HepG2 (cell line): ENCODE results near the gene CTCF. TPM values are rescaled to one million over a fixed set of nuclear protein-coding genes. Genes with fewer than 3 reads are reported as not detected.

Source experiments
- HCFC1 ChIP-seq: fragments of 150-350 bp; IDR thresholded peaks from 2 replicates; pipeline ENCODE4 v1.6.1; 2014; ENCODE audit warnings: low read depth, low read length
- KLF13 ChIP-seq: sonication (generic); formaldehyde crosslinking; IDR thresholded peaks from 2 replicates; pipeline ENCODE4 v1.4.0; 2020; ENCODE audit warnings: mild to moderate bottlenecking, missing genetic modification reagents
- KLF16 ChIP-seq, 2 experiments: sonication (generic) in 1 of 2; formaldehyde crosslinking in 1 of 2; IDR thresholded peaks; 2 replicates each; pipeline versions ENCODE4 v1.6.1 to v1.8.0; 2016 to 2023; ENCODE audit warnings: missing genetic modification reagents in 2 of 2, missing compliant biosample characterization in 1 of 2
- PBX2 ChIP-seq: IDR thresholded peaks from 2 replicates; pipeline ENCODE4 v1.6.1; 2016; ENCODE audit warnings: control low read depth
- PREB ChIP-seq: sonication (generic); formaldehyde crosslinking; IDR thresholded peaks from 2 replicates; pipeline ENCODE4 v1.4.0; 2020; ENCODE audit warnings: missing genetic modification reagents
- SMAD3 ChIP-seq: sonication (generic); formaldehyde crosslinking; IDR thresholded peaks from 2 replicates; pipeline ENCODE4 v1.4.0; 2020; ENCODE audit warnings: missing genetic modification reagents
- SOX13 ChIP-seq, 3 experiments: fragments of 450-650 bp in 1 of 3; sonication (generic) in 1 of 3; formaldehyde crosslinking in 1 of 3; IDR thresholded peaks in 2 of 3; conservative IDR thresholded peaks in 1 of 3; 2 replicates each; pipeline versions ENCODE4 v1.5.0 to v1.6.1; 2016 to 2020; ENCODE audit warnings: antibody characterized with exemption in 1 of 3, mild to moderate bottlenecking in 1 of 3, missing compliant biosample characterization in 1 of 3, missing genetic modification reagents in 1 of 3, moderate library complexity in 1 of 3
- ZBTB39 ChIP-seq: sonication (generic); formaldehyde crosslinking; IDR thresholded peaks from 2 replicates; pipeline ENCODE4 v1.5.0; 2020; ENCODE audit warnings: missing genetic modification reagents
- ZMYM3 ChIP-seq: sonication (generic); formaldehyde crosslinking; IDR thresholded peaks from 2 replicates; pipeline ENCODE4 v1.5.1; 2020; ENCODE audit warnings: mild to moderate bottlenecking, missing genetic modification reagents
- ZNF281 ChIP-seq: sonication (generic); formaldehyde crosslinking; IDR thresholded peaks from 2 replicates; pipeline ENCODE4 v1.4.0; 2020; ENCODE audit warnings: missing genetic modification reagents, borderline replicate concordance
- ZNF44 ChIP-seq: sonication (generic); formaldehyde crosslinking; IDR thresholded peaks from 2 replicates; pipeline ENCODE4 v1.5.1; 2020; ENCODE audit warnings: mild to moderate bottlenecking, missing genetic modification reagents
- ZNF597 ChIP-seq: sonication (generic); formaldehyde crosslinking; IDR thresholded peaks from 2 replicates; pipeline ENCODE4 v1.5.0; 2020; ENCODE audit warnings: missing genetic modification reagents
- ZNF891 ChIP-seq: sonication (generic); formaldehyde crosslinking; IDR thresholded peaks from 2 replicates; pipeline ENCODE4 v1.5.0; 2020; ENCODE audit warnings: mild to moderate bottlenecking, missing genetic modification reagents
- polyA plus RNA-seq, 8 experiments: library from polyadenylated mRNA; depleted of rRNA in 3 of 8; stranded (reverse) in 7 of 8; unstranded in 1 of 8; fragments of >200 nt; fragmentation: Illumina TruSeq in 4 of 8; extraction: Trizol in 4 of 8; gene quantifications; 2 replicates each; pipeline versions ENCODE4 v1.2.1 to v1.2.3, GENCODE V29; 2011 to 2016; ENCODE audit warnings: low read depth in 4 of 8, missing spikeins in 1 of 8, mixed read lengths in 1 of 8; ENCODE audit not compliant: insufficient read depth in 1 of 8
- total RNA-seq, 5 experiments: library from RNA; depleted of rRNA; stranded (reverse); fragments of >200 nt; fragmentation: Illumina TruSeq; extraction: Trizol; gene quantifications; 2 replicates each; pipeline ENCODE4 v1.2.3, GENCODE V29; 2016; ENCODE audit warnings: low read depth in 1 of 5
- TF ChIP-seq, protein P1 (sequence below): fragments of 450-650 bp; IDR thresholded peaks from 2 replicates; pipeline ENCODE4 v1.6.1; 2017

CTCF gene
- total and polyA plus RNA-seq, 2 of the 13 experiments (the other 11 are each of a cell fraction or from before 2014, with no cell fraction given) = 19.5 to 37.5 TPM

DNA sequence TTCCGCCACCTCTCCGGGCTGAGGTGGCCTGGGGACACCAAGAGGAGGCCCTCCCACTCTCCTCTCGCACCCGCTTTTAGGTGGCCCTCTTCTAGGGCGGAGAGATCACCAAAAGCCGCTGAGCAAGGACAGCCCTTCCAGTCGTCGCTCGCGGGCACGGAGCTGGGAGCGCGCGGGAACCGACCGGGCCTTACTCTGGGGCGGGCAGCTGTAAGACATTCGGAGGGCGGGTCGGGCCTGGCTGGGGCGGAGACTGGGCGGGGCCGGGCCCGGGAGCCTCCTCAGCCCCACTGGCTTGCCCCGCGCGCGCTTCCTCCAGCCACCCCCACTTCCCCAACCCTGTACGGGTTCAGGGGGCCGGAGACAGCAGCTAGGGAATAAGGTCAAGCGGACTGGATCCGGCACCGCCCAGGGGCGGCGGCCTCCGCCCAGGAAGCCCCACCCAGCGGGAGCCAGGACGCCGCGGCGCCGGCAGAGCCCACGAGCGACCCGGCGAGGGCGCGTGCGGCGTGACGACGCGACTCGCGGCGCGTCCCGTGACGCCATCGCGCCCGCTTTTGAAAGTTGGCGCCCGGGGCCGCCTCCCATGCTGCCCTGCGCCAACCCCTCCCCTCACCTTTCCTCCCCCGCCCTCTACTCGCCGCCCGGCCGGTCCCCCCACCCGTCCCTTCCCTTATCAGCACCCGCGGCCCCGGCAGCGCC, 351 bp upstream of the CTCF start (continued):
- TF ChIP-seq ZBTB39 (CRISPR knock-in tag) = no peak
- TF ChIP-seq ZMYM3 = peak; percentile 67; the same call in 1 of the 2 replicates
- peak; percentile 64; the same call in 1 of the 2 replicates for TF ChIP-seq HCFC1
- peak in 1 of 2 experiments; percentile 48; a peak in 1 of 4 replicates for TF ChIP-seq KLF16 (CRISPR knock-in tag; IDR thresholded peaks at IDR 0.05)
- TF ChIP-seq ZNF597 (CRISPR knock-in tag) = no peak
- TF ChIP-seq PREB = no peak
- TF ChIP-seq SMAD3 (CRISPR knock-in tag) = 0 out of 2 replicates have a peak, but pooled peaks have one; percentile 51
- TF ChIP-seq, protein P1, sequence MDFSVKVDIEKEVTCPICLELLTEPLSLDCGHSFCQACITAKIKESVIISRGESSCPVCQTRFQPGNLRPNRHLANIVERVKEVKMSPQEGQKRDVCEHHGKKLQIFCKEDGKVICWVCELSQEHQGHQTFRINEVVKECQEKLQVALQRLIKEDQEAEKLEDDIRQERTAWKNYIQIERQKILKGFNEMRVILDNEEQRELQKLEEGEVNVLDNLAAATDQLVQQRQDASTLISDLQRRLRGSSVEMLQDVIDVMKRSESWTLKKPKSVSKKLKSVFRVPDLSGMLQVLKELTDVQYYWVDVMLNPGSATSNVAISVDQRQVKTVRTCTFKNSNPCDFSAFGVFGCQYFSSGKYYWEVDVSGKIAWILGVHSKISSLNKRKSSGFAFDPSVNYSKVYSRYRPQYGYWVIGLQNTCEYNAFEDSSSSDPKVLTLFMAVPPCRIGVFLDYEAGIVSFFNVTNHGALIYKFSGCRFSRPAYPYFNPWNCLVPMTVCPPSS = no peak
- no peak for TF ChIP-seq SOX13 (IDR thresholded peaks at IDR 0.05)
- peak in 1 of 2 experiments; percentile 39; a peak in 1 of 4 replicates for TF ChIP-seq SOX13 (CRISPR knock-in tag; conservative IDR thresholded peaks at IDR 0.05 in 1 of 2, IDR thresholded peaks at IDR 0.05 in 1 of 2)
- no peak for TF ChIP-seq PBX2 (CRISPR knock-in tag)
- TF ChIP-seq ZNF44 = no peak
- TF ChIP-seq ZNF891 (CRISPR knock-in tag) = peak; percentile 95
- peak; percentile 39; the same call in 1 of the 2 replicates for TF ChIP-seq ZNF281 (CRISPR knock-in tag)
- no peak for TF ChIP-seq KLF13 (CRISPR knock-in tag)
